ENCODE data around the gene BLVRB.
"Not testable (repeated sequence)": the region's sequence is repeated elsewhere in the genome, so short reads cannot be mapped to it uniquely, and the experiment has no call there.

The BLVRB gene

GRCh38 chr19:40410030-40410389, 55.5 kb downstream of the BLVRB start:
- no peak for DNase-seq (ENCODE audit: low read depth in 1 of 2, low spot score in 1 of 2)

DNA sequence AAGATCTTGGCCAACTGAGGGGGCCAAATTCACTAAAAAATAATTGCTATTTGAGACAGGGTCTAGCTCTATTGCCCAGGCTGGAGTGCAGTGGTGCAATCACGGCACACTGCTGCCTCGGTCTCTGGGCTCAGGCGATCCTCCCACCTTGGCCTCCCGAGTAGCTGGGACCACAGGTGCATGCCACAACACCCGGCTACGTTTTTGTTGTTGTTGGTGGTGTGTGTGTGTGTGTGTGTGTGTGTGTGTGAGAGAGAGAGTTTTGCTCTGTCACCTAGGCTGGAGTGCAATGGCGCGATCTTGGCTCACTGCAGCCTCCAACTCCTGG, 57.0 kb downstream of the BLVRB start:
- not testable (repeated sequence) for DNase-seq (ENCODE audit: low read depth in 1 of 2, low spot score in 1 of 2)

DNA sequence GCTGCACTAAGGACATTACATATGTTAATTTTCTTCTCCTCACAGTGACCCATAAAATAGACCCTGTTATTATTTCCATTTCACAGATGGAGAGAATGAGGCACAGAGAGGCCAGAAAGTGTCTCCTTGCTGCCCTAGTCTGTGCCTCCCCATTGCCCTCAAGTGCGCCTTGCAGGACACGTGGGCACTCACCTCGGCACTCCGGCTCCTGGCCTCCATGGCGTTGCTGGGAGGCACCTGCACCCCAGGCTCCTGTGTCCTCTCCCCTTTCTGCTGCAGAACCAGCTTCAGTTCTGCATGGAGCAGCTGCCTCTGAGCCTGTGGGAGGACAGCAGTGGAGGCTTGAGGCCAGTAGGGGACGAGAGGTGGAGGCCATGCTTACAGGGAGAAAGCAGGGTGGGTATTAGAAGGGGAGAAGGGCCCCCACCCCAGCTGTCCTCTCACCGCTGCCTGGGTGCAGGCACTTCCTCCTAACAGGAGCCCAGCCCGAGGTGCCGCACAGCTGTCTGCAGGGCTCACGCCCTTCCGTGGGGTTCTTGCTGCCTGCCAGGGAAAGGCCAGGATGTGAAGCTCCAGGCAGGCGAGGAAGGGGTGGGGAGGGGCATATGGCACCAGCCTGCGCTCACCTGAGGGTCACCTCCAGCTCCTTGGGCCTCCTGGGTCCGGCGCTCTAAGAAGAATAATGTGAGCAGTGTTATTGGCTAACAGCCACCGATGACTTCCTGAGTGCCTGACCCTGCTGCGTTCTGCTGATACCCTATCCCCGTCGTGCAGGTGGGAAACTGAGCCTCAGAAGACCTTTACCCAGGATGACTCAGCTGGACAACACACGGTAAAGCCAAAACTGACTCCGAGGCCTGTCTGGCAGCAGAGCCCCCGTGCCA, 57.6 kb downstream of the BLVRB start:
- DNase-seq (ENCODE audit: low read depth in 1 of 2, low spot score in 1 of 2) = no peak

DNA sequence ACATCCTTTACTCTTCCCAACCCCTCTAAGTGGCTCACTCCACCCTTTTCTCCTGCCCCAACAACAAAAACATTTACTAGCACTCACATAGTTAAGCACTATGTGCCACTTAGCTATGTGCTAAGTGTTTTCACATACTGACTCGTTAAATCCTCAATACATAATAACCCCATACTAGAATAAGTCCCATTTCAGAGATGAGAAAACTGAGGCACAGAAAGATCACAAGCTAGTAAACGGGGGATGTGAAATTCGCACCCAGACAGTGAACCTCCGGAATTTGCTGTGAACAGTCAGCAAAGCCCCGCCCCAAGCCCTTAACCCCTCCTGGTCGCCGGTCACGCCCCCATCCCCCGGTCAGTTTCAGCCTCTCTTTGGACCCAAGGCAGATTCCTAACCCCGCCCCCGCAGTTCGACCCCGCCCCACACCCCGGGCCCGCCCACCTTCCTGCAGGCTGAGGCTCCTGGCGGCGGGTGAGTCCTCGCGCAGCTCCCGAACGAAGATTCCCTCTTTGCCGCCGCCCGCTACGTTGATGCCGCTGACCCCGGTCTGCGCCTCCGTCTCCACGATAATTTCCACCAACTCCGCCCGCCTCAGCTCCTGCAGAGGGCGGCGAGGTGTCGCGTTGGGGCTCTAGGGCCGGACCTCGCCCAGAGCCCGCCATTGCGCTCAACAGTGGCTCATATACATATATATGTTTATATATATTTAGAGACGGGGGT, 62.1 kb downstream of the BLVRB start:
- peak; percentile 56 to 63 for DNase-seq (ENCODE audit: low read depth in 1 of 2, low spot score in 1 of 2)

DNA sequence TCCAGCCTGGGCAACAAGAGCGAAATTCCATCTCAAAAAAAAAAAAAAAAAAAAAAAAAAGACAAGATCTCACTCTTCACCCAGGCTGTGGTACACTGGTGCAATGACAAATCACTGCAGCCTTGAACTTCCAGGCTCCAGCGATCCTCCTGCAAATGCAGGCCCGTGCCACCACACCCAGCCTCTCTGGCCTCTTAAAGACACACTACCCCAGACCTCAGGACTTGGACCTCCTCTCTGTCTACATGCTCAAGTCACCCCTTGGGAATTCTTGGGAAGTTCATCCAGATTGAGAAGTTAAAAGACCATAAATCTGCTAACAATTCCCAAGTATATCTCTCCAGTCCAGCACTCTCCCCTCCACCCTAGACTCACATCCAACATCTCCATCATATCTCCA, 65.0 kb downstream of the BLVRB start:
- no peak for DNase-seq (ENCODE audit: low read depth in 1 of 2, low spot score in 1 of 2)

- peak in 1 of 2 donors; percentile 29 for DNase-seq (ENCODE audit: low read depth in 1 of 2, low spot score in 1 of 2)
Measured at GRCh38 chr19:40398417-40399131, 67.0 kb downstream of the BLVRB start.

All from activated T-helper 1 cell treated with anti-CD3 and anti-CD28 coated beads, Interleukin-2, amount 50 U/mL, for 16 hours (primary cell).